ENCODE results near the gene LCTL. TPM values are rescaled to one million over a fixed set of nuclear protein-coding genes. Genes with fewer than 3 reads are reported as not detected.

LCTL gene
- not detected in 2 replicates for total RNA-seq

GRCh38 chr15:66565741-66566144, at the start of gene LCTL:
Gene LCTL, minus strand, starts transcription at chr15:66565998. Its CDS starts 633 bp downstream, at chr15:66565365.

GRCh38 chr15:66504563-66505429, 61.0 kb downstream of the LCTL start, which contains the start of the genes RPL4 and ZWILCH:
Gene RPL4, minus strand, starts transcription at chr15:66504855. Its CDS starts 65 bp downstream, at chr15:66504790.
Gene ZWILCH, plus strand, starts transcription at chr15:66505326. Its CDS starts 13 bp downstream, at chr15:66505339.

Other genes with a start within 250 kb of the LCTL start
- gene TIPIN, start 209.3 kb downstream of the LCTL start, total RNA-seq: 7.5 and 12.4 TPM in 2 replicates
- 68.8 and 71.8 TPM in 2 replicates for gene MAP2K1, start 179.1 kb downstream of the LCTL start, total RNA-seq
- gene SNAPC5, start 68.2 kb downstream of the LCTL start, total RNA-seq: 22.2 and 31.1 TPM in 2 replicates
- 4,328 and 7,170 TPM in 2 replicates for gene RPL4, start 61.1 kb downstream of the LCTL start, total RNA-seq
- 9.2 and 11.3 TPM in 2 replicates for gene ZWILCH, start 60.7 kb downstream of the LCTL start, total RNA-seq
- gene SMAD6, start 136.2 kb upstream of the LCTL start, total RNA-seq: 0.64 and 0.96 TPM in 2 replicates